ENCODE results near the gene MYRF.
A peak's percentile ranks its signal among the peaks of the same experiment; 100 is the strongest.

Gene MYRF

GRCh38 chr11:61810671-61811175 lies 58.3 kb downstream of the MYRF start:
- intact Hi-C loops (cut with DNase I), result no loop called here
- DNase-seq, result peak in 1 of 10 donors; percentile 72

GRCh38 chr11:61811831-61812230 lies 59.4 kb downstream of the MYRF start:
- intact Hi-C loops (cut with DNase I), result no loop called here
- DNase-seq, result peak in 1 of 10 donors; percentile 22

- intact Hi-C loops (cut with DNase I), result no loop called here
Observed at GRCh38 chr11:61812736-61813411, 60.4 kb downstream of the MYRF start.

GRCh38 chr11:61814247-61814957 lies 62.0 kb downstream of the MYRF start:
- peak in 8 of 10 donors; percentile 50 to 93 (median 62) for DNase-seq
- intact Hi-C loops (cut with DNase I), result no loop called here

More at GRCh38 chr11:61812736-61813411, 60.4 kb downstream of the MYRF start:
- peak in 1 of 10 donors; percentile 42 for DNase-seq

GRCh38 chr11:61814958-61815789 lies 62.7 kb downstream of the MYRF start:
- intact Hi-C loops (cut with DNase I), result loop anchor here (5.0 kb wide), 1 partner anchor 77 kb away; the partner anchor contains the start of gene FADS3
- DNase-seq, result peak; percentile 93 to 99 (median 96)

GRCh38 chr11:61815790-61816735 lies 63.6 kb downstream of the MYRF start:
- intact Hi-C loops (cut with DNase I), result loop anchor here (5.0 kb wide), 1 partner anchor 76 kb away; the partner anchor contains the start of gene FADS3
- peak; percentile 50 to 93 (median 58) for DNase-seq

GRCh38 chr11:61816736-61817455 lies 64.5 kb downstream of the MYRF start, which contains the start of gene FADS1:
Gene FADS1 (minus strand): TSS chr11:61817003. CDS start chr11:61816929, 74 bp downstream.
- intact Hi-C loops (cut with DNase I), result loop anchor here (5.0 kb wide), 1 partner anchor 75 kb away; the partner anchor contains the start of gene FADS3
- DNase-seq, result peak; percentile 88 to 99 (median 96)

GRCh38 chr11:61817471-61818202 lies 65.2 kb downstream of the MYRF start:
- intact Hi-C loops (cut with DNase I), result loop anchor here (5.0 kb wide), 1 partner anchor 75 kb away; the partner anchor contains the start of gene FADS3
- no peak for DNase-seq

- intact Hi-C loops (cut with DNase I), result no loop called here
- DNase-seq, result no peak
Observed at GRCh38 chr11:61820174-61820573, 67.7 kb downstream of the MYRF start.

GRCh38 chr11:61826930-61827570 lies 74.6 kb downstream of the MYRF start:
- peak in 4 of 10 donors; percentile 22 to 78 (median 57) for DNase-seq
- intact Hi-C loops (cut with DNase I), result no loop called here

- intact Hi-C loops (cut with DNase I), result no loop called here
- peak; percentile 86 to 99 (median 98) for DNase-seq
Observed at GRCh38 chr11:61827571-61828378, 75.3 kb downstream of the MYRF start, which contains the start of gene FADS2. Gene FADS2 (plus strand): TSS chr11:61828300. CDS start chr11:61828391, 91 bp downstream.

- no peak for DNase-seq
- intact Hi-C loops (cut with DNase I), result no loop called here
Observed at GRCh38 chr11:61828379-61828628, 75.9 kb downstream of the MYRF start.

- peak in 8 of 10 donors; percentile 21 to 92 (median 50) for DNase-seq
- intact Hi-C loops (cut with DNase I), result no loop called here
Observed at GRCh38 chr11:61828629-61829407, 76.4 kb downstream of the MYRF start.

GRCh38 chr11:61829806-61830205 lies 77.4 kb downstream of the MYRF start:
- no peak for DNase-seq
- intact Hi-C loops (cut with DNase I), result no loop called here

- intact Hi-C loops (cut with DNase I), result no loop called here
- DNase-seq, result no peak
Observed at GRCh38 chr11:61830237-61831105, 78.0 kb downstream of the MYRF start.
